Breast epithelium (tissue), 3 donors: ENCODE results near the gene GABRR2.

Experiments
- CTCF ChIP-seq, 3 donors: fragments of 450-650 bp; IDR thresholded peaks; one replicate each; pipeline ENCODE4 v1.5.1; 2016 to 2017; ENCODE audit warnings: antibody characterized with exemption in 3 of 3, mild to moderate bottlenecking in 3 of 3, moderate library complexity in 3 of 3
- POLR2A ChIP-seq: fragments of 450-650 bp; IDR thresholded peaks from one replicate; pipeline ENCODE4 v1.6.1; 2016; ENCODE audit warnings: antibody characterized with exemption, mild to moderate bottlenecking, moderate library complexity
- POLR2AphosphoS5 ChIP-seq, 3 donors: sonication (generic); formaldehyde crosslinking; IDR thresholded peaks; one replicate each; pipeline ENCODE4 v1.6.1; 2017; ENCODE audit warnings: antibody characterized with exemption in 3 of 3

GRCh38 chr6:89295981-89296380 is 19.1 kb downstream of the GABRR2 start:
- TF ChIP-seq CTCF (IDR thresholded peaks at IDR 0.05) (no peak), POLR2A (no peak), POLR2AphosphoS5 (IDR thresholded peaks at IDR 0.05) (no peak)
